GM23338 (cell line): ENCODE results near the gene CTU2. TPM values are rescaled to one million over a fixed set of nuclear protein-coding genes. Genes with fewer than 3 reads are reported as not detected.

ENCODE experiments used
- ATAC-seq: fragments of 200-7000 bp; cut with Tn5 transposase; 3 replicates; pipeline ENCODE4 v1.9.1; 2020
- DNase-seq: peaks from one replicate; pipeline ENCODE4 v3.0.0-alpha.2; 2015; ENCODE audit warnings: low spot score
- H2AFZ ChIP-seq: fragments of 200-600 bp; sonication (generic); 2 replicates; pipeline ENCODE4 v1.8.0; 2016; ENCODE audit warnings: antibody characterized with exemption, mild to moderate bottlenecking, moderate library complexity
- H3F3A ChIP-seq: fragments of 200-600 bp; sonication (generic); replicated peaks from 2 replicates; pipeline ENCODE4 v1.8.0; 2017; ENCODE audit warnings: antibody characterized with exemption, mixed run types, low read depth
- H3K27ac ChIP-seq: fragments of 200-600 bp; sonication (generic); 2 replicates; pipeline ENCODE4 v1.6.1; 2016; ENCODE audit warnings: low read depth
- H3K27me3 ChIP-seq: fragments of 200-600 bp; sonication (generic); 2 replicates; pipeline ENCODE4 v1.8.0; 2016; ENCODE audit warnings: mild to moderate bottlenecking, mixed run types, moderate library complexity; ENCODE audit not compliant: insufficient read depth
- H3K36me3 ChIP-seq: fragments of 200-600 bp; sonication (generic); 2 replicates; pipeline ENCODE4 v1.8.0; 2016; ENCODE audit warnings: mild to moderate bottlenecking; ENCODE audit not compliant: insufficient read depth
- H3K4me1 ChIP-seq: fragments of 200-600 bp; sonication (generic); 2 replicates; pipeline ENCODE4 v1.8.0; 2016; ENCODE audit warnings: mild to moderate bottlenecking, moderate library complexity; ENCODE audit not compliant: insufficient read depth
- H3K4me2 ChIP-seq: fragments of 200-600 bp; sonication (generic); 2 replicates; pipeline ENCODE4 v1.7.1; 2017; ENCODE audit warnings: mixed run types
- H3K4me3 ChIP-seq: fragments of 200-600 bp; sonication (generic); 2 replicates; pipeline ENCODE4 v1.6.1; 2016; ENCODE audit warnings: mixed run types
- H3K79me2 ChIP-seq: fragments of 200-600 bp; sonication (generic); replicated peaks from 2 replicates; pipeline ENCODE4 v1.8.0; 2017; ENCODE audit warnings: mild to moderate bottlenecking; ENCODE audit not compliant: insufficient read depth
- H3K9me2 ChIP-seq: fragments of 200-600 bp; sonication (generic); 2 replicates; pipeline ENCODE4 v1.8.0; 2017; ENCODE audit not compliant: insufficient read depth
- H4K20me1 ChIP-seq: fragments of 200-600 bp; sonication (generic); replicated peaks from 2 replicates; pipeline ENCODE4 v1.8.0; 2017; ENCODE audit warnings: mild to moderate bottlenecking; ENCODE audit not compliant: insufficient read depth
- H3K27ac Mint-ChIP-seq: 2 replicates; pipeline ENCODE4 v1.8.0; 2020; ENCODE audit warnings: inconsistent platforms, mild to moderate bottlenecking, moderate library complexity, mixed read lengths
- H3K27me3 Mint-ChIP-seq: 3 replicates; pipeline ENCODE4 v1.8.0; 2022; ENCODE audit warnings: low read depth, mild to moderate bottlenecking, moderate library complexity, mixed read lengths, inconsistent platforms; ENCODE audit not compliant: insufficient read depth, poor library complexity
- H3K36me3 Mint-ChIP-seq: 3 replicates; pipeline ENCODE4 v1.8.0; 2021; ENCODE audit warnings: low read depth, mild to moderate bottlenecking, inconsistent platforms, moderate library complexity, mixed read lengths
- H3K4me1 Mint-ChIP-seq: 3 replicates; pipeline ENCODE4 v1.8.0; 2020; ENCODE audit warnings: mild to moderate bottlenecking, inconsistent platforms, mixed read lengths
- H3K4me3 Mint-ChIP-seq: 3 replicates; pipeline ENCODE4 v1.8.0; 2021; ENCODE audit warnings: moderate library complexity, mild to moderate bottlenecking, inconsistent platforms, mixed read lengths
- H3K9me3 Mint-ChIP-seq: 3 replicates; pipeline ENCODE4 v1.8.0; 2020; ENCODE audit warnings: moderate library complexity, mild to moderate bottlenecking, inconsistent platforms, mixed read lengths
- JUNB ChIP-seq: IDR thresholded peaks from one replicate; pipeline ENCODE4 v1.6.1; 2016; ENCODE audit warnings: antibody characterized with exemption; ENCODE audit not compliant: unreplicated experiment
- NANOG ChIP-seq: IDR thresholded peaks from 2 replicates; pipeline ENCODE4 v1.6.1; 2016; ENCODE audit warnings: antibody characterized with exemption, borderline replicate concordance
- STAT1 ChIP-seq: IDR thresholded peaks from one replicate; pipeline ENCODE4 v1.6.1; 2016; ENCODE audit warnings: antibody characterized with exemption; ENCODE audit not compliant: unreplicated experiment
- polyA plus RNA-seq: library from polyadenylated mRNA; unstranded; fragments of >200 nt; fragmentation: Nextera tagmentation; extraction: Ambion mirVana; gene quantifications from 2 replicates; pipeline ENCODE4 v1.2.1, GENCODE V29; 2016
- total RNA-seq: library from RNA; depleted of rRNA; stranded (reverse); fragments of >200 nt; shearing (Covaris generic); gene quantifications from 2 replicates; pipeline ENCODE4 v1.2.3, GENCODE V29; 2014
- TF ChIP-seq, protein P1 (sequence below), 2 experiments: fragments of 200-600 bp in 1 of 2; sonication (generic) in 1 of 2; conservative IDR thresholded peaks; 2 replicates each; pipeline versions ENCODE4 v1.5.1 to v1.6.1; 2016 to 2017; ENCODE audit warnings: antibody characterized with exemption in 2 of 2, low read depth in 2 of 2, mild to moderate bottlenecking in 2 of 2, moderate library complexity in 1 of 2
- TF ChIP-seq, protein P2 (sequence below): fragments of 250-450 bp; sonication (Bioruptor Pico); IDR thresholded peaks from 2 replicates; pipeline ENCODE4 v1.5.0; 2020; ENCODE audit warnings: mild to moderate bottlenecking, moderate library complexity
- TF ChIP-seq, protein P3 (sequence below): IDR thresholded peaks from 2 replicates; pipeline ENCODE4 v1.6.1; 2016; ENCODE audit warnings: antibody characterized with exemption

CTU2 gene
- total and polyA plus RNA-seq, 2 experiments from 2014 or later: 22.3 to 25.7 TPM

DNA sequence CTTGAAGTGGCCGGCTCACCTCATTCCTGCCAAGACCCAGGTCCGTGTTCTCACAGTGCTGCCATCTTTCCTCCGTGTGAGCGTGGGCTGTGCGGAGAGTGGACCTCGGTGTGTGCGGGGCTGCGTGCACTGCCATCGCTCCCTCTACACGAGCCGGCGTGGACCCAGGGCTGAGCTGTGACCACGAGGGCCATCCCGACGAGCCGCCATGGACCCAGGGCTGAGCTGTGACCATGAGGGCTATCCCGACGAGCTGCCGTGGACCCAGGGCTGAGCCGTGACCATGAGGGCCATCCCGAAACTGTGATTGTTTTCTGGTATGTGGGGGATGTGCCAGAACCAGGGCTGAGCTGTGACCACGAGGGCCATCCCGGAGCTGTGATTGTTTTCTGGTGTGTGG lies 34.5 kb upstream of the CTU2 start:
- no peaks in the 10 kb centered on the region; the same call in 1 of the 2 replicates for H3K36me3 ChIP-seq
- Mint-ChIP-seq H3K4me3 (no peak overlapping the region), H3K9me3 (peaks cover 14% of the 10 kb centered on the region), H3K4me1 (peaks cover 6% of the 10 kb centered on the region; the same call in 2 of the 3 replicates), H3K27me3 (peaks cover 20% of the 10 kb centered on the region), H3K27ac (no peak overlapping the region; the same call in 1 of the 2 replicates), H3K36me3 (peaks cover 16% of the 10 kb centered on the region)
- no peak overlapping the region for H2AFZ ChIP-seq
- TF ChIP-seq, protein P1, sequence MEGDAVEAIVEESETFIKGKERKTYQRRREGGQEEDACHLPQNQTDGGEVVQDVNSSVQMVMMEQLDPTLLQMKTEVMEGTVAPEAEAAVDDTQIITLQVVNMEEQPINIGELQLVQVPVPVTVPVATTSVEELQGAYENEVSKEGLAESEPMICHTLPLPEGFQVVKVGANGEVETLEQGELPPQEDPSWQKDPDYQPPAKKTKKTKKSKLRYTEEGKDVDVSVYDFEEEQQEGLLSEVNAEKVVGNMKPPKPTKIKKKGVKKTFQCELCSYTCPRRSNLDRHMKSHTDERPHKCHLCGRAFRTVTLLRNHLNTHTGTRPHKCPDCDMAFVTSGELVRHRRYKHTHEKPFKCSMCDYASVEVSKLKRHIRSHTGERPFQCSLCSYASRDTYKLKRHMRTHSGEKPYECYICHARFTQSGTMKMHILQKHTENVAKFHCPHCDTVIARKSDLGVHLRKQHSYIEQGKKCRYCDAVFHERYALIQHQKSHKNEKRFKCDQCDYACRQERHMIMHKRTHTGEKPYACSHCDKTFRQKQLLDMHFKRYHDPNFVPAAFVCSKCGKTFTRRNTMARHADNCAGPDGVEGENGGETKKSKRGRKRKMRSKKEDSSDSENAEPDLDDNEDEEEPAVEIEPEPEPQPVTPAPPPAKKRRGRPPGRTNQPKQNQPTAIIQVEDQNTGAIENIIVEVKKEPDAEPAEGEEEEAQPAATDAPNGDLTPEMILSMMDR (conservative IDR thresholded peaks at IDR 0.05; ENCODE audit: low read depth in 2 of 2): no peak
- no peaks in the 10 kb centered on the region; the same call in 1 of the 2 replicates for H4K20me1 ChIP-seq
- no peak overlapping the region for H3K27ac ChIP-seq
- no peak for ATAC-seq
- 0 out of 2 replicates have a peak, but pooled peaks cover 11% of the 10 kb centered on the region for H3F3A ChIP-seq
- H3K4me1 ChIP-seq: peaks cover 5% of the 10 kb centered on the region; the same call in 1 of the 2 replicates
- no peaks in the 10 kb centered on the region for H3K27me3 ChIP-seq
- H3K4me2 ChIP-seq: no peak overlapping the region
- DNase-seq: no peak
- H3K9me2 ChIP-seq: no peaks in the 10 kb centered on the region
- H3K79me2 ChIP-seq: no peaks in the 10 kb centered on the region
- no peak overlapping the region for H3K4me3 ChIP-seq

DNA sequence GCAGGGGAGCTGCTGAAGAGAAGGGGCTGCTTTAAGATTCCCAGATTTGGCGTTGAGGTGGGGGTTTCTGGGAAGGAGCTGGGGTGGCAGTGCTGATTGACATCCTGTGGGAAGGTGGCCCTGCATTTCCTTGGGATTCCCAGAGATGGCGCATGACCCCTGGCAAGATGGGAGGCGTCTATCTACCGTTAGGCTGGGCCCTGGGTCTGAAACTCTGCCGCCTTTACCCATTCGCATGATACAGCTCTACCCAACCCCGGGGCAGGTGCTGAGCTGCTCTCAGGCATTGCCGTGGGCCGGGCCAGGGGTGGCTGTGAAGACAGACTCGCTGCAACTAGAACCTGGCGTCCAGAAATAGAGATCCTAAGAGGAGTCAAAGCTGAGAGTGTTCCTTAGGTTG lies 33.5 kb upstream of the CTU2 start:
- H3K4me1 ChIP-seq: peaks cover 5% of the 10 kb centered on the region; the same call in 1 of the 2 replicates
- no peaks in the 10 kb centered on the region for H3K9me2 ChIP-seq
- Mint-ChIP-seq H3K4me1 (peaks cover 6% of the 10 kb centered on the region; the same call in 2 of the 3 replicates), H3K36me3 (peaks cover 10% of the 10 kb centered on the region), H3K27me3 (peaks cover 18% of the 10 kb centered on the region), H3K27ac (no peak overlapping the region), H3K9me3 (peaks cover 10% of the 10 kb centered on the region), H3K4me3 (no peak overlapping the region)
- 0 out of 2 replicates have a peak, but pooled peaks cover 11% of the 10 kb centered on the region for H3F3A ChIP-seq
- no peaks in the 10 kb centered on the region for H3K79me2 ChIP-seq
- no peak overlapping the region for H3K27ac ChIP-seq
- no peaks in the 10 kb centered on the region; the same call in 1 of the 2 replicates for H4K20me1 ChIP-seq
- no peak overlapping the region for H2AFZ ChIP-seq
- H3K4me3 ChIP-seq: no peak overlapping the region
- no peaks in the 10 kb centered on the region; the same call in 1 of the 2 replicates for H3K36me3 ChIP-seq
- peak; percentile 93 for DNase-seq
- peak; percentile 98 for ATAC-seq
- no peaks in the 10 kb centered on the region for H3K27me3 ChIP-seq
- peak overlapping the region; percentile 57; the same call in 1 of the 2 replicates for H3K4me2 ChIP-seq
- TF ChIP-seq JUNB (no peak), NANOG (no peak), STAT1 (no peak)
- TF ChIP-seq, protein P2, sequence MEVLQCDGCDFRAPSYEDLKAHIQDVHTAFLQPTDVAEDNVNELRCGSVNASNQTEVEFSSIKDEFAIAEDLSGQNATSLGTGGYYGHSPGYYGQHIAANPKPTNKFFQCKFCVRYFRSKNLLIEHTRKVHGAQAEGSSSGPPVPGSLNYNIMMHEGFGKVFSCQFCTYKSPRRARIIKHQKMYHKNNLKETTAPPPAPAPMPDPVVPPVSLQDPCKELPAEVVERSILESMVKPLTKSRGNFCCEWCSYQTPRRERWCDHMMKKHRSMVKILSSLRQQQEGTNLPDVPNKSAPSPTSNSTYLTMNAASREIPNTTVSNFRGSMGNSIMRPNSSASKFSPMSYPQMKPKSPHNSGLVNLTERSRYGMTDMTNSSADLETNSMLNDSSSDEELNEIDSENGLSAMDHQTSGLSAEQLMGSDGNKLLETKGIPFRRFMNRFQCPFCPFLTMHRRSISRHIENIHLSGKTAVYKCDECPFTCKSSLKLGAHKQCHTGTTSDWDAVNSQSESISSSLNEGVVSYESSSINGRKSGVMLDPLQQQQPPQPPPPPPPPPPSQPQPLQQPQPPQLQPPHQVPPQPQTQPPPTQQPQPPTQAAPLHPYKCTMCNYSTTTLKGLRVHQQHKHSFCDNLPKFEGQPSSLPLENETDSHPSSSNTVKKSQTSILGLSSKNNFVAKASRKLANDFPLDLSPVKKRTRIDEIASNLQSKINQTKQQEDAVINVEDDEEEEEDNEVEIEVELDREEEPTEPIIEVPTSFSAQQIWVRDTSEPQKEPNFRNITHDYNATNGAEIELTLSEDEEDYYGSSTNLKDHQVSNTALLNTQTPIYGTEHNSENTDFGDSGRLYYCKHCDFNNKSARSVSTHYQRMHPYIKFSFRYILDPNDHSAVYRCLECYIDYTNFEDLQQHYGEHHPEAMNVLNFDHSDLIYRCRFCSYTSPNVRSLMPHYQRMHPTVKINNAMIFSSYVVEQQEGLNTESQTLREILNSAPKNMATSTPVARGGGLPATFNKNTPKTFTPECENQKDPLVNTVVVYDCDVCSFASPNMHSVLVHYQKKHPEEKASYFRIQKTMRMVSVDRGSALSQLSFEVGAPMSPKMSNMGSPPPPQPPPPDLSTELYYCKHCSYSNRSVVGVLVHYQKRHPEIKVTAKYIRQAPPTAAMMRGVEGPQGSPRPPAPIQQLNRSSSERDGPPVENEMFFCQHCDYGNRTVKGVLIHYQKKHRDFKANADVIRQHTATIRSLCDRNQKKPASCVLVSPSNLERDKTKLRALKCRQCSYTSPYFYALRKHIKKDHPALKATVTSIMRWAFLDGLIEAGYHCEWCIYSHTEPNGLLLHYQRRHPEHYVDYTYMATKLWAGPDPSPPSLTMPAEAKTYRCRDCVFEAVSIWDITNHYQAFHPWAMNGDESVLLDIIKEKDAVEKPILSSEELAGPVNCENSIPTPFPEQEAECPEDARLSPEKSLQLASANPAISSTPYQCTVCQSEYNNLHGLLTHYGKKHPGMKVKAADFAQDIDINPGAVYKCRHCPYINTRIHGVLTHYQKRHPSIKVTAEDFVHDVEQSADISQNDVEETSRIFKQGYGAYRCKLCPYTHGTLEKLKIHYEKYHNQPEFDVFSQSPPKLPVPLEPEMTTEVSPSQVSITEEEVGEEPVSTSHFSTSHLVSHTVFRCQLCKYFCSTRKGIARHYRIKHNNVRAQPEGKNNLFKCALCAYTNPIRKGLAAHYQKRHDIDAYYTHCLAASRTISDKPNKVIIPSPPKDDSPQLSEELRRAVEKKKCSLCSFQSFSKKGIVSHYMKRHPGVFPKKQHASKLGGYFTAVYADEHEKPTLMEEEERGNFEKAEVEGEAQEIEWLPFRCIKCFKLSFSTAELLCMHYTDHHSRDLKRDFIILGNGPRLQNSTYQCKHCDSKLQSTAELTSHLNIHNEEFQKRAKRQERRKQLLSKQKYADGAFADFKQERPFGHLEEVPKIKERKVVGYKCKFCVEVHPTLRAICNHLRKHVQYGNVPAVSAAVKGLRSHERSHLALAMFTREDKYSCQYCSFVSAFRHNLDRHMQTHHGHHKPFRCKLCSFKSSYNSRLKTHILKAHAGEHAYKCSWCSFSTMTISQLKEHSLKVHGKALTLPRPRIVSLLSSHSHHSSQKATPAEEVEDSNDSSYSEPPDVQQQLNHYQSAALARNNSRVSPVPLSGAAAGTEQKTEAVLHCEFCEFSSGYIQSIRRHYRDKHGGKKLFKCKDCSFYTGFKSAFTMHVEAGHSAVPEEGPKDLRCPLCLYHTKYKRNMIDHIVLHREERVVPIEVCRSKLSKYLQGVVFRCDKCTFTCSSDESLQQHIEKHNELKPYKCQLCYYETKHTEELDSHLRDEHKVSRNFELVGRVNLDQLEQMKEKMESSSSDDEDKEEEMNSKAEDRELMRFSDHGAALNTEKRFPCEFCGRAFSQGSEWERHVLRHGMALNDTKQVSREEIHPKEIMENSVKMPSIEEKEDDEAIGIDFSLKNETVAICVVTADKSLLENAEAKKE (CRISPR knock-in tag): no peak
- TF ChIP-seq, protein P1 (conservative IDR thresholded peaks at IDR 0.05; ENCODE audit: low read depth in 2 of 2): peak; percentile 56 to 75
- TF ChIP-seq, protein P3, sequence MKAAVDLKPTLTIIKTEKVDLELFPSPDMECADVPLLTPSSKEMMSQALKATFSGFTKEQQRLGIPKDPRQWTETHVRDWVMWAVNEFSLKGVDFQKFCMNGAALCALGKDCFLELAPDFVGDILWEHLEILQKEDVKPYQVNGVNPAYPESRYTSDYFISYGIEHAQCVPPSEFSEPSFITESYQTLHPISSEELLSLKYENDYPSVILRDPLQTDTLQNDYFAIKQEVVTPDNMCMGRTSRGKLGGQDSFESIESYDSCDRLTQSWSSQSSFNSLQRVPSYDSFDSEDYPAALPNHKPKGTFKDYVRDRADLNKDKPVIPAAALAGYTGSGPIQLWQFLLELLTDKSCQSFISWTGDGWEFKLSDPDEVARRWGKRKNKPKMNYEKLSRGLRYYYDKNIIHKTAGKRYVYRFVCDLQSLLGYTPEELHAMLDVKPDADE: no peak
